ENCODE results near the gene LRSAM1.
A peak's percentile ranks its signal among the peaks of the same experiment; 100 is the strongest.

The LRSAM1 gene

GRCh38 chr9:127422787-127423186 lies 28.5 kb upstream of the LRSAM1 start:
- TF ChIP-seq POU6F1 (CRISPR knock-in tag; IDR thresholded peaks at IDR 0.05; ENCODE audit: borderline replicate concordance, low read depth): no peak
- TF ChIP-seq, protein P1, sequence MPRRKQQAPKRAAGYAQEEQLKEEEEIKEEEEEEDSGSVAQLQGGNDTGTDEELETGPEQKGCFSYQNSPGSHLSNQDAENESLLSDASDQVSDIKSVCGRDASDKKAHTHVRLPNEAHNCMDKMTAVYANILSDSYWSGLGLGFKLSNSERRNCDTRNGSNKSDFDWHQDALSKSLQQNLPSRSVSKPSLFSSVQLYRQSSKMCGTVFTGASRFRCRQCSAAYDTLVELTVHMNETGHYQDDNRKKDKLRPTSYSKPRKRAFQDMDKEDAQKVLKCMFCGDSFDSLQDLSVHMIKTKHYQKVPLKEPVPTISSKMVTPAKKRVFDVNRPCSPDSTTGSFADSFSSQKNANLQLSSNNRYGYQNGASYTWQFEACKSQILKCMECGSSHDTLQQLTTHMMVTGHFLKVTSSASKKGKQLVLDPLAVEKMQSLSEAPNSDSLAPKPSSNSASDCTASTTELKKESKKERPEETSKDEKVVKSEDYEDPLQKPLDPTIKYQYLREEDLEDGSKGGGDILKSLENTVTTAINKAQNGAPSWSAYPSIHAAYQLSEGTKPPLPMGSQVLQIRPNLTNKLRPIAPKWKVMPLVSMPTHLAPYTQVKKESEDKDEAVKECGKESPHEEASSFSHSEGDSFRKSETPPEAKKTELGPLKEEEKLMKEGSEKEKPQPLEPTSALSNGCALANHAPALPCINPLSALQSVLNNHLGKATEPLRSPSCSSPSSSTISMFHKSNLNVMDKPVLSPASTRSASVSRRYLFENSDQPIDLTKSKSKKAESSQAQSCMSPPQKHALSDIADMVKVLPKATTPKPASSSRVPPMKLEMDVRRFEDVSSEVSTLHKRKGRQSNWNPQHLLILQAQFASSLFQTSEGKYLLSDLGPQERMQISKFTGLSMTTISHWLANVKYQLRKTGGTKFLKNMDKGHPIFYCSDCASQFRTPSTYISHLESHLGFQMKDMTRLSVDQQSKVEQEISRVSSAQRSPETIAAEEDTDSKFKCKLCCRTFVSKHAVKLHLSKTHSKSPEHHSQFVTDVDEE (CRISPR knock-in tag; IDR thresholded peaks at IDR 0.05): no peak
- TF ChIP-seq ZFP3 (CRISPR knock-in tag; IDR thresholded peaks at IDR 0.05): no peak
- TF ChIP-seq ESRRG (CRISPR knock-in tag; IDR thresholded peaks at IDR 0.05): no peak
- no peak for TF ChIP-seq PATZ1 (CRISPR knock-in tag; IDR thresholded peaks at IDR 0.05; ENCODE audit: borderline replicate concordance)
- no peak for TF ChIP-seq ZC3H10 (CRISPR knock-in tag; IDR thresholded peaks at IDR 0.05)
- no peak for TF ChIP-seq ZNF70 (CRISPR knock-in tag; IDR thresholded peaks at IDR 0.05)
- no peak for TF ChIP-seq RARB (CRISPR knock-in tag; IDR thresholded peaks at IDR 0.05)
- TF ChIP-seq GLIS3 (CRISPR knock-in tag; IDR thresholded peaks at IDR 0.05): no peak
- TF ChIP-seq TCF4 (CRISPR knock-in tag; IDR thresholded peaks at IDR 0.05; ENCODE audit: borderline replicate concordance): no peak
- ATAC-seq: no peak

- peak; percentile 54 for ATAC-seq
These were observed 27.8 kb upstream of the LRSAM1 start for GRCh38 chr9:127423476-127423933.

GRCh38 chr9:127423934-127424675 lies 27.2 kb upstream of the LRSAM1 start, which contains the start of gene ZNF79:
Gene ZNF79 (plus strand): TSS chr9:127424382. CDS start chr9:127424788, 406 bp downstream.
- peak; percentile 92 for ATAC-seq
- TF ChIP-seq CSDC2 (CRISPR knock-in tag; IDR thresholded peaks at IDR 0.05) (no peak), ESRRG (CRISPR knock-in tag; IDR thresholded peaks at IDR 0.05) (no peak), ARNTL (CRISPR knock-in tag; IDR thresholded peaks at IDR 0.05; ENCODE audit: borderline replicate concordance, low read depth) (no peak), PPARA (CRISPR knock-in tag; IDR thresholded peaks at IDR 0.05; ENCODE audit: borderline replicate concordance) (no peak), ZNF70 (CRISPR knock-in tag; IDR thresholded peaks at IDR 0.05) (no peak), OSR1 (CRISPR knock-in tag; IDR thresholded peaks at IDR 0.05) (no peak), SNAI2 (CRISPR knock-in tag; IDR thresholded peaks at IDR 0.05) (no peak), CSRNP3 (CRISPR knock-in tag; IDR thresholded peaks at IDR 0.05) (no peak), ZNF8 (CRISPR knock-in tag; IDR thresholded peaks at IDR 0.05) (peak; percentile 64)
- TF ChIP-seq, protein P1 (CRISPR knock-in tag; IDR thresholded peaks at IDR 0.05): 0 out of 2 replicates have a peak, but pooled peaks have one; percentile 34

More at GRCh38 chr9:127423476-127423933, 27.8 kb upstream of the LRSAM1 start:
- TF ChIP-seq ZNF70 (CRISPR knock-in tag; IDR thresholded peaks at IDR 0.05) (no peak), POU6F1 (CRISPR knock-in tag; IDR thresholded peaks at IDR 0.05; ENCODE audit: borderline replicate concordance, low read depth) (no peak)
- TF ChIP-seq, protein P2, sequence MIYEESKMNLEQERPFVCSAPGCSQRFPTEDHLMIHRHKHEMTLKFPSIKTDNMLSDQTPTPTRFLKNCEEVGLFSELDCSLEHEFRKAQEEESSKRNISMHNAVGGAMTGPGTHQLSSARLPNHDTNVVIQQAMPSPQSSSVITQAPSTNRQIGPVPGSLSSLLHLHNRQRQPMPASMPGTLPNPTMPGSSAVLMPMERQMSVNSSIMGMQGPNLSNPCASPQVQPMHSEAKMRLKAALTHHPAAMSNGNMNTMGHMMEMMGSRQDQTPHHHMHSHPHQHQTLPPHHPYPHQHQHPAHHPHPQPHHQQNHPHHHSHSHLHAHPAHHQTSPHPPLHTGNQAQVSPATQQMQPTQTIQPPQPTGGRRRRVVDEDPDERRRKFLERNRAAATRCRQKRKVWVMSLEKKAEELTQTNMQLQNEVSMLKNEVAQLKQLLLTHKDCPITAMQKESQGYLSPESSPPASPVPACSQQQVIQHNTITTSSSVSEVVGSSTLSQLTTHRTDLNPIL (CRISPR knock-in tag; IDR thresholded peaks at IDR 0.05; ENCODE audit: low read depth): no peak

Data from SK-N-SH treated with all-trans-retinoic acid at 6 μM for 48 hours (cell line).